T-cell (primary cell): ENCODE measurements around the gene ARHGAP12. TPM values are rescaled to one million over a fixed set of nuclear protein-coding genes. Genes with fewer than 3 reads are reported as not detected.

Experiments used
- ATAC-seq, 4 experiments: fragments of 200-7000 bp in 3 of 4; fragments of 150-1000 bp in 1 of 4; cut with Tn5 transposase; replicated peaks in 1 of 4; 1 replicate in 3 of 4; 2 replicates in 1 of 4; pipeline ENCODE4 v1.10.0; 2021; ENCODE audit warnings: moderate library complexity in 3 of 4, mild to moderate bottlenecking in 2 of 4, moderate number of reproducible peaks in 1 of 4
- CTCF ChIA-PET, 2 donors: fragments of 300-600 bp; sonication (Branson Sonifier 250); formaldehyde crosslinking; loops; one replicate each; lab custom pipeline; 2022; ENCODE audit warnings: antibody characterized with exemption in 2 of 2; lab: Charles Lee
- POLR2A ChIA-PET, 2 donors: fragments of 300-600 bp; sonication (Branson Sonifier 250); formaldehyde crosslinking; loops; one replicate each; lab custom pipeline; 2022; ENCODE audit warnings: antibody characterized with exemption in 2 of 2; lab: Charles Lee
- DNase-seq, 35 experiments: peaks; one replicate each; pipeline versions ENCODE4 v3.0.0 to v3.0.0-alpha.2; 2013 to 2023
- H3K27ac ChIP-seq: one replicate; pipeline ENCODE4 v1.5.1; 2013; ENCODE audit warnings: low read length
- H3K27me3 ChIP-seq, 2 experiments: replicated peaks in 1 of 2; 1 replicate in 1 of 2; 2 replicates in 1 of 2; pipeline versions ENCODE4 v1.6.1 to v1.7.0; 2013; ENCODE audit warnings: low read length in 1 of 2, mixed read lengths in 1 of 2; ENCODE audit not compliant: control insufficient read depth in 2 of 2, insufficient read depth in 2 of 2; ENCODE audit errors: extremely low read depth in 1 of 2
- H3K36me3 ChIP-seq, 2 donors: 1 replicate in 1 of 2; 2 replicates in 1 of 2; pipeline versions ENCODE4 v1.6.1 to v1.7.0; 2013; ENCODE audit warnings: low read length in 1 of 2; ENCODE audit not compliant: control insufficient read depth in 2 of 2, insufficient read depth in 1 of 2; ENCODE audit errors: extremely low read depth in 1 of 2
- H3K4me1 ChIP-seq, 2 experiments: 1 replicate in 1 of 2; 2 replicates in 1 of 2; pipeline versions ENCODE4 v1.6.1 to v1.7.0; 2013; ENCODE audit warnings: low read length in 2 of 2, mixed read lengths in 1 of 2; ENCODE audit not compliant: insufficient read depth in 2 of 2, control insufficient read depth in 1 of 2; ENCODE audit errors: extremely low read depth in 1 of 2
- H3K4me3 ChIP-seq, 2 donors: 1 replicate in 1 of 2; 2 replicates in 1 of 2; pipeline versions ENCODE4 v1.5.1 to v1.7.0; 2013; ENCODE audit warnings: mild to moderate bottlenecking in 2 of 2, low read length in 1 of 2, moderate library complexity in 1 of 2; ENCODE audit not compliant: control insufficient read depth in 1 of 2; ENCODE audit errors: extremely low read depth in 1 of 2
- H3K9me3 ChIP-seq: 2 replicates; pipeline ENCODE4 v1.7.0; 2013
- H3K27ac Mint-ChIP-seq, 2 donors: one replicate each; pipeline ENCODE4 v1.8.0; 2020 to 2021; ENCODE audit warnings: mild to moderate bottlenecking in 2 of 2, mixed read lengths in 2 of 2
- H3K27me3 Mint-ChIP-seq, 2 donors: one replicate each; pipeline ENCODE4 v1.8.0; 2021 to 2022; ENCODE audit warnings: mixed read lengths in 2 of 2
- H3K36me3 Mint-ChIP-seq: one replicate; pipeline ENCODE4 v1.8.0; 2021; ENCODE audit warnings: mixed read lengths
- H3K4me1 Mint-ChIP-seq, 3 donors: one replicate each; pipeline ENCODE4 v1.8.0; 2020 to 2022; ENCODE audit warnings: mixed read lengths in 3 of 3, mild to moderate bottlenecking in 1 of 3
- H3K4me3 Mint-ChIP-seq, 3 donors: one replicate each; pipeline ENCODE4 v1.8.0; 2020 to 2022; ENCODE audit warnings: mild to moderate bottlenecking in 3 of 3, mixed read lengths in 3 of 3, moderate library complexity in 3 of 3
- H3K9me3 Mint-ChIP-seq, 3 donors: one replicate each; pipeline ENCODE4 v1.8.0; 2020 to 2022; ENCODE audit warnings: mixed read lengths in 3 of 3
- WGBS: methylation state at CpG from one replicate; pipeline ENCODE4 v1.1.5; 2013; ENCODE audit warnings: missing lambda C conversion rate; ENCODE audit not compliant: insufficient coverage; 5-methylcytosine and 5-hydroxymethylcytosine counted together
- total RNA-seq, 35 experiments: library from RNA in 6 of 35; stranded (reverse) in 6 of 35; fragments of 120-200 nt in 1 of 35; gene quantifications; one replicate each; pipeline versions ENCODE4 v1.2.1 to v1.2.4 and lab custom pipeline; 2013 to 2026

Gene ARHGAP12
- total RNA-seq, 5 donors from 2014 or later (not counting 1 experiment from before 2014, with no cell fraction given): 19.1 to 24.6 (median 23.0) TPM

DNA sequence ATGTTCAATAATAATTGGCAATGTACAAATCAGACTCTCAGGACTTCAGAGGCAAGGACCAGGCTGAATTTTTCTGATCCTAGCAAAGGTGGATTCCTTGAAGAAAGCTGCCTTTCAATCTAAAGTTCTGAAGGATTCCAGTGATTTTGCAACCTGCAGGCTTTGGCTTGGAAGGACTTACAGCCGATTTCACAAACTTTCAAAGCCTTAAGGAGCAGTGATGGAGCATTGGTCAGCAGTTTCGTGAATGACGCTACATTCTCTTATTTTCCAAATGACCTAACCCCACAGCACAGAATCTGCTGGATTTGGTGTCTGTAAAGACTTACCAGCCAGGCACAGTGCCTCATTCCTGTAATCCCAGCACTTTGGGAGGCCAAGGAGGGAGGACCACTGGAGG lies 167.5 kb downstream of the ARHGAP12 start:
- H3K27ac Mint-ChIP-seq: peak overlapping the region; percentile 90 to 97
- ChIA-PET CTCF (no interaction called here), POLR2A (interaction anchor here in 1 of 2 donors (0.6 kb wide), 1 partner anchor 1005 kb away, joined by 4 read pairs; no protein-coding TSS in a partner anchor)
- H3K4me3 Mint-ChIP-seq: peak overlapping the region; percentile 36 to 93 (median 83)
- H3K36me3 ChIP-seq: no peaks in the 10 kb centered on the region
- H3K4me1 Mint-ChIP-seq: peaks cover 13 to 15% (median 13%) of the 10 kb centered on the region in 3 donors
- H3K27ac ChIP-seq: peak overlapping the region; percentile 95
- H3K4me1 ChIP-seq: peaks cover 7 to 15% of the 10 kb centered on the region in 2 experiments
- no peak for DNase-seq
- H3K9me3 Mint-ChIP-seq: no peaks in the 10 kb centered on the region
- H3K4me3 ChIP-seq: no peak overlapping the region
- no peaks in the 10 kb centered on the region for H3K36me3 Mint-ChIP-seq
- H3K9me3 ChIP-seq: no peaks in the 10 kb centered on the region
- H3K27me3 Mint-ChIP-seq: no peaks in the 10 kb centered on the region
- no CpG with 5 or more reads among the region's 3 CpGs for WGBS
- peaks cover 0 to 13% of the 10 kb centered on the region in 2 experiments for H3K27me3 ChIP-seq
- no peak for ATAC-seq

DNA sequence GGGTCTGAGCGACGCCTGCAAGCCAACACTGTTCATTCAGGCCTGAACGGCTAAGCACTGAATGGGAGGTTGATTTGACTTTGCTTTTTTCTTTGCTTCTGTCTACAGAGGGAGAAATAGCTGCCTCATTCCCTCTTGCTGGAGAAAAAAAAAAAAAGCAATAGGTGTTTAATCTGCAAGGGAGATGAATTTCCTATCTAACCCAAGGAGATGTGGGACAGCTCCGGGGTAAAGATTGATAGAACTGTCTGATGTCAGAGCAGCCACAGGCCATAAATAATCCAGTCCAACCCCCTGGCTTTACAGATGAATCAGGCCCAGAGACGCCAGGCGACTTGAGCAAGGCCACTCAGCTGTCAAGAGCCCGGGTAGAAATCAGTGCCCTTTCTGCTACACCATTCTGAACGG lies 168.0 kb downstream of the ARHGAP12 start:
- Mint-ChIP-seq H3K9me3 (no peaks in the 10 kb centered on the region), H3K4me1 (peaks cover 13 to 15% (median 13%) of the 10 kb centered on the region in 3 donors), H3K4me3 (peak overlapping the region; percentile 83 to 93 (median 83)), H3K36me3 (no peaks in the 10 kb centered on the region), H3K27ac (peak overlapping the region; percentile 90 to 97), H3K27me3 (no peaks in the 10 kb centered on the region)
- ATAC-seq (no peak), DNase-seq (peak in 1 of 35 experiments; percentile 5)
- ChIA-PET CTCF (interaction anchor here in 1 of 2 donors (0.9 kb wide), 1 partner anchor 1060 kb away, joined by 3 read pairs; no protein-coding TSS in a partner anchor), POLR2A (interaction anchor here in 1 of 2 donors (0.7 kb wide), 1 partner anchor 10 kb away, joined by 3 read pairs; no protein-coding TSS in a partner anchor)
- 86% methylated on average over 4 of the region's 8 CpGs for WGBS
- peak overlapping the region; percentile 32 to 38 for H3K4me3 ChIP-seq
- H3K27me3 ChIP-seq: peaks cover 0 to 10% of the 10 kb centered on the region in 2 experiments
- H3K4me1 ChIP-seq: peaks cover 7 to 15% of the 10 kb centered on the region in 2 experiments
- H3K9me3 ChIP-seq: no peaks in the 10 kb centered on the region
- peak overlapping the region; percentile 95 for H3K27ac ChIP-seq
- no peaks in the 10 kb centered on the region for H3K36me3 ChIP-seq

DNA sequence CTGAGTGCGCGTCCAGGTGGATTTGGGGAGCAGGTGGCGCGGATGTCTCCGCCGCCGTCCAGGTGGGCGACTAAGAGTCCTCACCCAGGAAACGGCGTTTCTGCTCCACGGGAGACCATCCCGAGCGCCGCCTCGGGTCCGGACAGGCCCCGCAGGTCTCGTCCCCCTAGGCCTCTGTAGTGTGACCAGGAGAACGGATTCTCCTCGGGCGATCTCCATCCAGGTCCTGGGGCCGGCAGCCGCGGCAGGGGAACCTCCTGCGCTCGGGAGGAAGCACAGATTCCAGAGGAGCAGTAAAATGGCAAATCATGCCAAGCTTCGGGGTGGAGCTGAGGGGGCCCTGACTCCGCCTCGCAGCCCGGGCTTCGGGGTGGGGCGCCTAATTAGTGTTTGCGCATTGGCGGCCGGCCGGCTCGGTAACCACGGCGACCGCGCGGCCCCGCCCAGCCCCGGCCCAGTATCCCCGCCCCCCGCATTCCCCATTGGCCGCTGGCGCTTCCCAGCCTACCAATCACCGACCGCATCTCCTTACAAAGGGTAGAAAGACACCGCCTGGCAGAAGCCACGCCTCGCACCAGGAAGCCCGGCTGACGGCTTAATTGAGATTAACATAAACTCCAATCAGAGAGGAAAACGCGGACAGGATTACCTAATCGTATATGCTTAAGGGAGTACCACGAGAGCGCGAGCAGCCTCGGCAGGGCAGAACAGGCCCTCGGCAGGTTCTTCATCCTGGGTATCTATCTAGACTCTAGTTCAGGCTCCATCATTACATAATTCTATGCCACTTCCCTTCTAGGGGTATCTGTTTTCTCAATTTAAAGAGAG lies 168.6 kb downstream of the ARHGAP12 start:
- Histone ChIP-seq H3K4me1 (peaks cover 7 to 15% of the 10 kb centered on the region in 2 experiments), H3K27me3 (peaks cover 0 to 3% of the 10 kb centered on the region in 2 experiments), H3K36me3 (no peaks in the 10 kb centered on the region), H3K27ac (peak overlapping the region; percentile 95), H3K4me3 (peak overlapping the region; percentile 76 to 97), H3K9me3 (no peaks in the 10 kb centered on the region)
- ATAC-seq (peak; percentile 93 to 96 (median 95)), DNase-seq (peak; percentile 89 to 98 (median 95))
- under 1% methylated on average over 57 of the region's 63 CpGs for WGBS
- peaks cover 13 to 15% (median 13%) of the 10 kb centered on the region in 3 donors for H3K4me1 Mint-ChIP-seq
- no peaks in the 10 kb centered on the region for H3K27me3 Mint-ChIP-seq
- no peaks in the 10 kb centered on the region for H3K36me3 Mint-ChIP-seq
- peak overlapping the region; percentile 83 to 93 (median 83) for H3K4me3 Mint-ChIP-seq
- no peaks in the 10 kb centered on the region for H3K9me3 Mint-ChIP-seq
- H3K27ac Mint-ChIP-seq: peak overlapping the region; percentile 90 to 97
- ChIA-PET CTCF (interaction anchor here in 1 of 2 donors (0.9 to 1.0 kb wide), 2 partner anchors 48 to 1059 kb away, joined by 3 read pairs; no protein-coding TSS in a partner anchor), POLR2A (interaction anchor here in 1 of 2 donors (0.6 to 0.7 kb wide), 3 partner anchors 10 to 1379 kb away, joined by 3 to 8 read pairs (median 4); partner anchors contain the start of gene ZNF438)

DNA sequence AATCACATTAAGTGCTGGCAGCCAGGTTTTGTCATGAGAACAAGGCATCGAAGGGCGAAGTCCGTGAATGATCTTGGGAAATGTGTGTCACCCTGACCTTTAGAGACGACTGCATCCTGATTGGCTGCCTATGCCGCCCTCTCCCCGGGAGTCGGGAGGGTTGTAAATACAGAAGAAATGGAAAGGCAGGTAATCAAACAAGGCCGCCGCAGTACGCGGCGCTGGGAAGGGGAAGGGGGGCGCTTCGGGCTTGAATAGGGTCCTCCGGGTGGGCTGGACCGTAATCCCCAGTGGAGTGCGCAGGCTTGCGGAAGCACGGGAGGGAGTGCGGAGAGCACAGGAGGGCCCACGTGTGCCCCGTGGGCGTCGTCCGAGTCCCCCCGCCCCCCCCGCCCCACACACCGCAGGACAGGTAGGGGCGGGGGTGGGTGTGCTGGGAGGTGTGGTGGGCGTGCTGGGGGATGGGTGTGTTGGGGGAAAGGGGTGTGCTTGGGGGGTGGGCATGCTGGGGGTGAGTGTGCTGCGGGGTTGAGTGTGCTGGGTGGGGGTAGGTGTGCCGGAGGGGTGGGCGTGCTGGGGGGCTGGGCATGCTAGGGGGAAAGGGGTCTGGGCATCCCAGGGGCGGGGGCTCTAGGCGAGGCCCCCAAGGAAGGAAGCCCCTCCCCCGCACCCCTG lies 169.4 kb downstream of the ARHGAP12 start:
- Mint-ChIP-seq H3K27me3 (no peaks in the 10 kb centered on the region), H3K4me1 (peaks cover 13 to 15% (median 13%) of the 10 kb centered on the region in 3 donors), H3K9me3 (no peaks in the 10 kb centered on the region), H3K27ac (peak overlapping the region; percentile 89 to 91), H3K36me3 (no peaks in the 10 kb centered on the region), H3K4me3 (peak overlapping the region; percentile 86 to 93 (median 91))
- Histone ChIP-seq H3K9me3 (no peaks in the 10 kb centered on the region), H3K36me3 (no peaks in the 10 kb centered on the region), H3K4me1 (peaks cover 7 to 15% of the 10 kb centered on the region in 2 experiments), H3K4me3 (peak overlapping the region; percentile 76 to 97), H3K27ac (peak overlapping the region; percentile 86), H3K27me3 (no peaks in the 10 kb centered on the region)
- WGBS: under 1% methylated on average over 18 of the region's 36 CpGs
- POLR2A ChIA-PET: no interaction called here
- ATAC-seq: no peak
- CTCF ChIA-PET: interaction anchor here in 1 of 2 donors (1.0 kb wide), 1 partner anchor 49 kb away, joined by 3 read pairs; no protein-coding TSS in a partner anchor
- DNase-seq: peak in 22 of 35 experiments; percentile 2 to 48 (median 14)

DNA sequence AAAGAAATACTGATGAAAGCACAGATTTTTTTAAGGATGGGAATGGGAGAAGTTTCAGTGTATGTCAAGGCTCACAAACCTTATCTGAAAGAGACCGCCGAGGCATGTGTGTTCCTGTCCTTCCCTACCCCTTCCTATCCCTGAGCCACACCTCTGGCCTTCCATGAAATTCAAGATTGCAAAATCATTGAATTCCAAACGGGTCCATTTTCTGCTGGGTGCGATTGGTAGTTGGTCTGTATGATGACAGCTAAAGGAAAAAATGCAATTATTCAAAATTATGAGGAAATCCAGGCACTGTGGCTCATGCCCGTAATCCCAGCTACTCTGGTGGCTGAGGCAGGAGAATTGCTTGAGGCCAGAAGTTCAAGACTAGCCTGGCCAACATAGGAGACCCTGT lies 170.1 kb downstream of the ARHGAP12 start:
- Histone ChIP-seq H3K36me3 (no peaks in the 10 kb centered on the region), H3K4me1 (peaks cover 7 to 15% of the 10 kb centered on the region in 2 experiments), H3K27ac (no peak overlapping the region), H3K27me3 (no peaks in the 10 kb centered on the region), H3K9me3 (no peaks in the 10 kb centered on the region), H3K4me3 (no peak overlapping the region)
- Mint-ChIP-seq H3K4me3 (peak overlapping the region in 2 of 3 donors; percentile 28 to 93), H3K9me3 (no peaks in the 10 kb centered on the region), H3K36me3 (no peaks in the 10 kb centered on the region), H3K27me3 (no peaks in the 10 kb centered on the region), H3K27ac (peak overlapping the region in 1 of 2 donors; percentile 58), H3K4me1 (peaks cover 13 to 15% (median 13%) of the 10 kb centered on the region in 3 donors)
- no CpG with 5 or more reads among the region's 5 CpGs for WGBS
- no peak for ATAC-seq
- CTCF ChIA-PET: no interaction called here
- no peak for DNase-seq
- POLR2A ChIA-PET: no interaction called here
